Esophagus muscularis mucosa (tissue), 4 donors: ENCODE measurements around the gene XRRA1. TPM values are rescaled to one million over a fixed set of nuclear protein-coding genes. Genes with fewer than 3 reads are reported as not detected.

Experiments
- DNase-seq: peaks from one replicate; pipeline ENCODE4 v3.0.0-alpha.2; 2017; ENCODE audit errors: extremely low spot score
- H3K27ac ChIP-seq, 4 donors: fragments of 200-600 bp; sonication (generic); replicated peaks in 1 of 4; 1 replicate in 3 of 4; 2 replicates in 1 of 4; pipeline ENCODE4 v1.5.1; 2016 to 2019; ENCODE audit warnings: mild to moderate bottlenecking in 1 of 4
- H3K27me3 ChIP-seq, 4 donors: fragments of 200-600 bp; sonication (generic); one replicate each; pipeline versions ENCODE4 v1.5.1 to v1.6.0; 2016 to 2019
- H3K36me3 ChIP-seq, 4 donors: fragments of 200-600 bp; sonication (generic); one replicate each; pipeline ENCODE4 v1.5.1; 2016 to 2019
- H3K4me1 ChIP-seq, 4 donors: fragments of 200-600 bp; sonication (generic); one replicate each; pipeline ENCODE4 v1.5.1; 2016 to 2019
- H3K4me3 ChIP-seq, 4 donors: fragments of 200-600 bp; sonication (generic); 1 replicate in 2 of 4; 2 replicates in 2 of 4; pipeline ENCODE4 v1.5.1; 2016 to 2019; ENCODE audit warnings: mild to moderate bottlenecking in 4 of 4, moderate library complexity in 1 of 4
- H3K9me3 ChIP-seq, 4 donors: fragments of 200-600 bp; sonication (generic); 1 replicate in 3 of 4; 2 replicates in 1 of 4; pipeline ENCODE4 v1.5.1; 2016 to 2019
- CTCF ChIP-seq, 3 experiments: fragments of 200-600 bp in 2 of 3; fragments of 450-650 bp in 1 of 3; sonication (generic) in 2 of 3; IDR thresholded peaks; one replicate each; pipeline ENCODE4 v1.5.1; 2017 to 2019; ENCODE audit warnings: antibody characterized with exemption in 3 of 3, mild to moderate bottlenecking in 2 of 3, moderate library complexity in 1 of 3
- EP300 ChIP-seq: sonication (generic); formaldehyde crosslinking; IDR thresholded peaks from one replicate; pipeline ENCODE4 v1.6.1; 2017; ENCODE audit warnings: antibody characterized with exemption
- POLR2A ChIP-seq: fragments of 450-650 bp; IDR thresholded peaks from one replicate; pipeline ENCODE4 v1.6.1; 2017; ENCODE audit warnings: antibody characterized with exemption, moderate library complexity, mild to moderate bottlenecking, low read depth
- POLR2AphosphoS5 ChIP-seq, 2 donors: sonication (generic); formaldehyde crosslinking; IDR thresholded peaks; one replicate each; pipeline ENCODE4 v1.6.1; 2017; ENCODE audit warnings: antibody characterized with exemption in 2 of 2
- WGBS: methylation state at CpG from one replicate; pipeline ENCODE4 v1.1.5; 2018; 5-methylcytosine and 5-hydroxymethylcytosine counted together
- intact Hi-C: fragments of 100-400 bp; cut with DNase I; formaldehyde crosslinking; loops from one replicate; pipeline ENCODE4 v1.15.1; 2023
- total RNA-seq, 4 donors: library from RNA; depleted of rRNA; stranded (reverse); fragments of >200 nt; gene quantifications; one replicate each; pipeline versions ENCODE4 v1.1.0 to v1.2.1, GENCODE V29; 2016

XRRA1 gene
- total RNA-seq, 4 donors from 2014 or later, result 9.1 to 19.5 (median 11.8) TPM

- intact Hi-C loops, result no loop called here
- Histone ChIP-seq H3K27ac (no peak overlapping the region), H3K36me3 (peaks cover 0 to 27% (median 5%) of the 10 kb centered on the region in 4 donors), H3K9me3 (peaks cover 0 to 6% (median 0%) of the 10 kb centered on the region in 4 donors), H3K4me3 (no peak overlapping the region), H3K4me1 (peaks cover 22 to 38% (median 34%) of the 10 kb centered on the region in 4 donors), H3K27me3 (no peaks in the 10 kb centered on the region)
- DNase-seq, result no peak
- TF ChIP-seq CTCF (IDR thresholded peaks at IDR 0.05) (no peak), POLR2AphosphoS5 (IDR thresholded peaks at IDR 0.05) (no peak)
- 97% methylated on average over 1 of the region's 1 CpG for WGBS
Measured at GRCh38 chr11:74824285-74824982, 124.5 kb downstream of the XRRA1 start.

- Histone ChIP-seq H3K4me3 (no peak overlapping the region), H3K36me3 (peaks cover 0 to 34% (median 11%) of the 10 kb centered on the region in 4 donors), H3K9me3 (peaks cover 0 to 6% (median 0%) of the 10 kb centered on the region in 4 donors), H3K4me1 (peaks cover 22 to 51% (median 44%) of the 10 kb centered on the region in 4 donors), H3K27ac (peak overlapping the region; percentile 60 to 71 (median 66)), H3K27me3 (no peaks in the 10 kb centered on the region)
- intact Hi-C loops, result no loop called here
- TF ChIP-seq POLR2AphosphoS5 (IDR thresholded peaks at IDR 0.05) (peak in 1 of 2 donors; percentile 17), POLR2A (no peak), CTCF (IDR thresholded peaks at IDR 0.05) (no peak)
- WGBS, result 26% methylated on average over 5 of the region's 5 CpGs
- DNase-seq, result no peak
Measured at GRCh38 chr11:74822170-74822569, 126.7 kb downstream of the XRRA1 start.

- TF ChIP-seq POLR2A, result no peak
- TF ChIP-seq POLR2AphosphoS5 (IDR thresholded peaks at IDR 0.05), result peak in 1 of 2 donors; percentile 18
- no peak for TF ChIP-seq EP300
- no peak for TF ChIP-seq CTCF (IDR thresholded peaks at IDR 0.05)
- peaks cover 0 to 6% (median 0%) of the 10 kb centered on the region in 4 donors for H3K9me3 ChIP-seq
- no peaks in the 10 kb centered on the region for H3K27me3 ChIP-seq
- intact Hi-C loops, result no loop called here
- H3K4me1 ChIP-seq, result peaks cover 22 to 51% (median 45%) of the 10 kb centered on the region in 4 donors
- no peak overlapping the region for H3K4me3 ChIP-seq
- no peak for DNase-seq
- peaks cover 0 to 25% (median 10%) of the 10 kb centered on the region in 4 donors for H3K36me3 ChIP-seq
- 81% methylated on average over 1 of the region's 1 CpG for WGBS
- H3K27ac ChIP-seq, result peak overlapping the region in 3 of 4 donors; percentile 26 to 54 (median 48)
Measured at GRCh38 chr11:74820763-74821162, 128.1 kb downstream of the XRRA1 start.

- Histone ChIP-seq H3K9me3 (peaks cover 0 to 3% (median 0%) of the 10 kb centered on the region in 4 donors), H3K36me3 (peaks cover 0 to 28% (median 10%) of the 10 kb centered on the region in 4 donors), H3K4me3 (no peak overlapping the region), H3K27me3 (no peaks in the 10 kb centered on the region), H3K27ac (peak overlapping the region; percentile 6 to 48 (median 26)), H3K4me1 (peaks cover 22 to 51% (median 47%) of the 10 kb centered on the region in 4 donors)
- intact Hi-C loops, result loop anchor here (10.0 kb wide), 1 partner anchor 55 kb away; no protein-coding TSS in a partner anchor
- TF ChIP-seq POLR2A, result no peak
- no peak for TF ChIP-seq CTCF (IDR thresholded peaks at IDR 0.05)
- no peak for TF ChIP-seq POLR2AphosphoS5 (IDR thresholded peaks at IDR 0.05)
- no peak for TF ChIP-seq EP300
- 79% methylated on average over 1 of the region's 1 CpG for WGBS
- no peak for DNase-seq
Measured at GRCh38 chr11:74819400-74819799, 129.5 kb downstream of the XRRA1 start.
